IMR-90 (cell line): ENCODE data around the gene RARRES2. TPM values are rescaled to one million over a fixed set of nuclear protein-coding genes. Genes with fewer than 3 reads are reported as not detected.

Experiments
- ATAC-seq: fragments of 200-7000 bp; cut with Tn5 transposase; 2 replicates; pipeline ENCODE4 v1.9.1; 2020; ENCODE audit warnings: low read depth, mild to moderate bottlenecking, moderate library complexity
- BruUV-seq: library from RNA; stranded (reverse); fragments of 400-500 nt; replicated peaks from 2 replicates; lab custom pipeline; 2021; lab: Mats Ljungman, UMichigan
- CTCF ChIA-PET: fragments of 300-600 bp; formaldehyde crosslinking; extraction: SDS; loops from one replicate; lab custom pipeline; 2021; ENCODE audit warnings: antibody characterized with exemption; lab: Yijun Ruan, JAX
- POLR2A ChIA-PET: fragments of 300-600 bp; sonication (Branson Sonifier 250); formaldehyde crosslinking; loops from one replicate; lab custom pipeline; 2022; ENCODE audit warnings: antibody characterized with exemption; ENCODE audit not compliant: unreplicated experiment; lab: Charles Lee
- DNase-seq: peaks from one replicate; pipeline ENCODE4 v3.0.0; 2013
- H2AFZ ChIP-seq: replicated peaks from 2 replicates; pipeline ENCODE3; 2013; ENCODE audit warnings: low read length, mild to moderate bottlenecking; ENCODE audit not compliant: poor library complexity
- H2AK5ac ChIP-seq: 2 replicates; pipeline ENCODE4 v1.6.1; 2013; ENCODE audit warnings: low read depth, low read length, inconsistent platforms
- H2AK9ac ChIP-seq: replicated peaks from 2 replicates; pipeline ENCODE3; 2013; ENCODE audit warnings: mild to moderate bottlenecking, low read depth, low read length, moderate library complexity; ENCODE audit not compliant: poor library complexity
- H2BK120ac ChIP-seq: 2 replicates; pipeline ENCODE4 v1.6.1; 2013; ENCODE audit warnings: low read depth, low read length, inconsistent platforms
- H2BK15ac ChIP-seq: 3 replicates; pipeline ENCODE4 v1.6.1; 2013; ENCODE audit warnings: low read depth, low read length, inconsistent platforms
- H2BK20ac ChIP-seq: 2 replicates; pipeline ENCODE4 v1.6.1; 2013; ENCODE audit warnings: low read depth, mild to moderate bottlenecking, inconsistent platforms, low read length, moderate library complexity
- H2BK5ac ChIP-seq: 2 replicates; pipeline ENCODE4 v1.6.1; 2013; ENCODE audit warnings: mild to moderate bottlenecking, low read depth, low read length, inconsistent platforms; ENCODE audit not compliant: poor library complexity, severe bottlenecking
- H3K14ac ChIP-seq: replicated peaks from 2 replicates; pipeline ENCODE4 v1.6.1; 2013; ENCODE audit warnings: low read depth, low read length, inconsistent platforms
- H3K18ac ChIP-seq: 2 replicates; pipeline ENCODE4 v1.6.1; 2013; ENCODE audit warnings: low read depth, low read length, control low read depth
- H3K23ac ChIP-seq: 2 replicates; pipeline ENCODE4 v1.6.1; 2013; ENCODE audit warnings: low read depth, low read length, inconsistent platforms
- H3K27ac ChIP-seq: 2 replicates; pipeline ENCODE4 v1.5.1; 2013; ENCODE audit warnings: mild to moderate bottlenecking, control low read depth, low read length; ENCODE audit not compliant: insufficient read depth
- H3K27me3 ChIP-seq: 2 replicates; pipeline ENCODE4 v1.6.1; 2013; ENCODE audit warnings: low read length; ENCODE audit not compliant: control insufficient read depth, insufficient read depth
- H3K36me3 ChIP-seq: 2 replicates; pipeline ENCODE4 v1.6.1; 2013; ENCODE audit warnings: low read length, mixed read lengths; ENCODE audit not compliant: control insufficient read depth, insufficient read depth
- H3K4ac ChIP-seq: 2 replicates; pipeline ENCODE4 v1.6.1; 2013; ENCODE audit warnings: low read depth, low read length, inconsistent platforms
- H3K4me1 ChIP-seq: 2 replicates; pipeline ENCODE4 v1.6.1; 2013; ENCODE audit warnings: low read length, mixed read lengths; ENCODE audit not compliant: control insufficient read depth, insufficient read depth
- H3K4me2 ChIP-seq: 2 replicates; pipeline ENCODE4 v1.6.1; 2013; ENCODE audit warnings: low read depth, mild to moderate bottlenecking, control low read depth, low read length, moderate library complexity
- H3K4me3 ChIP-seq: 2 replicates; pipeline ENCODE4 v1.5.1; 2013; ENCODE audit warnings: low read depth, mild to moderate bottlenecking, control low read depth, low read length, moderate library complexity; ENCODE audit not compliant: insufficient read depth
- H3K56ac ChIP-seq: 2 replicates; pipeline ENCODE4 v1.6.1; 2013; ENCODE audit warnings: low read length, inconsistent platforms; ENCODE audit not compliant: insufficient read depth; ENCODE audit errors: extremely low read depth
- H3K79me1 ChIP-seq, 2 experiments: 2 replicates each; pipeline ENCODE4 v1.6.1; 2013; ENCODE audit warnings: low read length in 2 of 2, inconsistent platforms in 1 of 2, low read depth in 1 of 2
- H3K9ac ChIP-seq: 2 replicates; pipeline ENCODE4 v1.6.1; 2013; ENCODE audit warnings: low read depth, low read length, control low read depth
- H3K9me1 ChIP-seq: 2 replicates; pipeline ENCODE4 v1.6.1; 2013; ENCODE audit warnings: low read length, inconsistent platforms; ENCODE audit not compliant: insufficient read depth
- H3K9me3 ChIP-seq: 2 replicates; pipeline ENCODE4 v1.6.1; 2013; ENCODE audit warnings: low read length; ENCODE audit not compliant: control insufficient read depth, insufficient read depth
- H4K20me1 ChIP-seq: 2 replicates; pipeline ENCODE4 v1.6.1; 2013; ENCODE audit warnings: low read length, inconsistent platforms; ENCODE audit not compliant: insufficient read depth
- H4K5ac ChIP-seq: 2 replicates; pipeline ENCODE4 v1.6.1; 2013; ENCODE audit warnings: mild to moderate bottlenecking, low read depth, low read length, control low read depth
- H4K8ac ChIP-seq, 2 experiments: 2 replicates each; pipeline ENCODE4 v1.6.1; 2013; ENCODE audit warnings: low read depth in 2 of 2, low read length in 2 of 2, control low read depth in 1 of 2, inconsistent platforms in 1 of 2
- H4K91ac ChIP-seq: 2 replicates; pipeline ENCODE4 v1.6.1; 2013; ENCODE audit warnings: low read depth, low read length, inconsistent platforms; ENCODE audit not compliant: insufficient read depth
- BHLHE40 ChIP-seq: fragments of 150-350 bp; IDR thresholded peaks from 2 replicates; pipeline ENCODE4 v1.6.1; 2016; ENCODE audit warnings: mild to moderate bottlenecking, low read depth, low read length
- CEBPB ChIP-seq: IDR thresholded peaks from 2 replicates; pipeline ENCODE4 v1.6.1; 2012; ENCODE audit warnings: low read depth, low read length, improper control_type of control experiment
- CTCF ChIP-seq: conservative IDR thresholded peaks from 2 replicates; pipeline ENCODE4 v1.5.1; 2012; ENCODE audit warnings: mild to moderate bottlenecking, low read depth, low read length, improper control_type of control experiment
- ELK1 ChIP-seq: fragments of 150-350 bp; IDR thresholded peaks from 2 replicates; pipeline ENCODE4 v1.6.1; 2016; ENCODE audit warnings: low read depth, mild to moderate bottlenecking, low read length, moderate library complexity, borderline replicate concordance
- FOS ChIP-seq: fragments of 150-350 bp; IDR thresholded peaks from 2 replicates; pipeline ENCODE4 v1.6.1; 2016; ENCODE audit warnings: low read depth, low read length
- MAFK ChIP-seq: IDR thresholded peaks from 2 replicates; pipeline ENCODE4 v1.6.1; 2012; ENCODE audit warnings: low read depth, low read length, improper control_type of control experiment
- MAZ ChIP-seq: IDR thresholded peaks from 2 replicates; pipeline ENCODE4 v1.6.1; 2012; ENCODE audit warnings: low read depth, mild to moderate bottlenecking, low read length, improper control_type of control experiment, moderate library complexity, borderline replicate concordance
- MXI1 ChIP-seq: IDR thresholded peaks from 2 replicates; pipeline ENCODE4 v1.6.1; 2012; ENCODE audit warnings: low read depth, mild to moderate bottlenecking, low read length, moderate library complexity, borderline replicate concordance
- NFE2L2 ChIP-seq: fragments of 150-350 bp; IDR thresholded peaks from 2 replicates; pipeline ENCODE4 v1.6.1; 2016; ENCODE audit warnings: low read depth, mild to moderate bottlenecking, low read length
- POLR2A ChIP-seq: IDR thresholded peaks from 2 replicates; pipeline ENCODE4 v1.6.1; 2012; ENCODE audit warnings: mild to moderate bottlenecking, low read depth, low read length
- RAD21 ChIP-seq: IDR thresholded peaks from 2 replicates; pipeline ENCODE4 v1.6.1; 2012; ENCODE audit warnings: low read length, improper control_type of control experiment
- RCOR1 ChIP-seq: IDR thresholded peaks from 2 replicates; pipeline ENCODE4 v1.6.1; 2012; ENCODE audit warnings: mild to moderate bottlenecking, low read length, improper control_type of control experiment; ENCODE audit not compliant: insufficient replicate concordance
- RFX5 ChIP-seq: IDR thresholded peaks from 2 replicates; pipeline ENCODE4 v1.8.0; 2012; ENCODE audit warnings: low read depth, mild to moderate bottlenecking, low read length, moderate library complexity
- SMC3 ChIP-seq: fragments of 150-350 bp; IDR thresholded peaks from 2 replicates; pipeline ENCODE4 v1.6.1; 2016; ENCODE audit warnings: low read depth, mild to moderate bottlenecking, antibody characterized with exemption, low read length, moderate library complexity
- USF2 ChIP-seq: fragments of 150-350 bp; IDR thresholded peaks from 2 replicates; pipeline ENCODE4 v1.6.1; 2017; ENCODE audit warnings: mild to moderate bottlenecking, antibody characterized with exemption, low read length, low read depth
- WGBS, 2 experiments: methylation state at CpG; one replicate each; pipeline versions ENCODE4 v1.1.5 to v1.1.7; 2013; ENCODE audit warnings: missing lambda C conversion rate in 2 of 2; ENCODE audit not compliant: insufficient read length in 1 of 2; ENCODE audit errors: extremely low coverage in 2 of 2; 5-methylcytosine and 5-hydroxymethylcytosine counted together
- dilution Hi-C: fragments of 300-500 bp; cut with HindIII; formaldehyde crosslinking; loops from one replicate; pipeline ENCODE4 v1.14.3; 2018; ENCODE audit warnings: low sequenced_read_pairs; ENCODE audit not compliant: unreplicated experiment
- in situ Hi-C: fragments of 300-500 bp; cut with MboI; formaldehyde crosslinking; loops from 3 replicates; pipeline ENCODE4 v1.14.3; 2019; ENCODE audit warnings: low sequenced_read_pairs, inconsistent platforms, mixed read lengths
- intact Hi-C: fragments of 100-400 bp; cut with micrococcal nuclease; formaldehyde crosslinking; loops from 2 replicates; pipeline ENCODE4 v1.10.0; 2022
- polyA plus RNA-seq, 3 experiments: library from polyadenylated mRNA; depleted of rRNA; stranded (reverse); fragments of >200 nt; gene quantifications; 2 replicates each; pipeline ENCODE4 v1.2.3, GENCODE V29; 2012; ENCODE audit warnings: low replicate concordance in 1 of 3
- total RNA-seq: library from RNA; depleted of rRNA; stranded (reverse); fragments of >200 nt; gene quantifications from 2 replicates; pipeline ENCODE4 v1.2.3, GENCODE V29; 2012

The RARRES2 gene
- total and polyA plus RNA-seq, 2 of the 4 experiments (the other 2 are of a cell fraction), result 1.6 TPM; not detected in 1

GRCh38 chr7:150311711-150312110 is 29.7 kb downstream of the RARRES2 start:
- Histone ChIP-seq H2BK15ac (no peak overlapping the region), H3K4me2 (no peak overlapping the region), H3K56ac (no peak overlapping the region), H2BK5ac (no peak overlapping the region), H4K5ac (no peak overlapping the region), H3K79me1 (no peaks in the 10 kb centered on the region), H3K9me3 (0 out of 2 replicates have a peak, but pooled peaks cover 2% of the 10 kb centered on the region), H4K20me1 (no peaks in the 10 kb centered on the region), H3K23ac (0 out of 2 replicates have a peak overlapping the region, but pooled peaks have one; percentile 9), H4K8ac (no peak overlapping the region), H2AFZ (no peak overlapping the region), H2AK5ac (no peak overlapping the region; the same call in 1 of the 2 replicates), H2BK20ac (no peak overlapping the region), H3K27ac (no peak overlapping the region), H3K36me3 (no peaks in the 10 kb centered on the region), H3K14ac (no peak overlapping the region), H3K9me1 (0 out of 2 replicates have a peak, but pooled peaks cover 3% of the 10 kb centered on the region), H3K4me1 (peaks cover 5% of the 10 kb centered on the region; the same call in 1 of the 2 replicates), H3K4ac (peak overlapping the region; percentile 22; the same call in 1 of the 2 replicates), H2AK9ac (no peak overlapping the region), H3K4me3 (no peak overlapping the region), H2BK120ac (0 out of 2 replicates have a peak overlapping the region, but pooled peaks have one; percentile 8), H3K27me3 (no peaks in the 10 kb centered on the region), H3K9ac (no peak overlapping the region), H4K91ac (no peak overlapping the region; the same call in 1 of the 2 replicates), H3K18ac (no peak overlapping the region)
- intact Hi-C loops (no loop called here), in situ Hi-C loops (loop anchor here (25.0 kb wide), 1 partner anchor 426 kb away; the partner anchor contains the start of gene GIMAP5), dilution Hi-C loops (no loop called here)
- WGBS, 2 experiments, result 76% methylated on average over 3 of the region's 5 CpGs; no CpG with 5 or more reads in 1 of the 2 experiments
- POLR2A ChIA-PET, result no interaction called here
- no TSS peak for BruUV-seq
- CTCF ChIA-PET, result interaction anchor here (0.7 kb wide), 1 partner anchor 14 kb away, joined by 3 read pairs; no protein-coding TSS in a partner anchor
- DNase-seq, result no peak
- TF ChIP-seq SMC3, result no peak
- no peak for TF ChIP-seq FOS
- no peak for TF ChIP-seq MXI1
- no peak for TF ChIP-seq RFX5
- no peak for TF ChIP-seq BHLHE40
- TF ChIP-seq MAZ, result no peak
- no peak for TF ChIP-seq RCOR1
- no peak for TF ChIP-seq RAD21
- no peak for TF ChIP-seq USF2
- TF ChIP-seq NFE2L2, result no peak
- no peak for TF ChIP-seq ELK1
- no peak for TF ChIP-seq CEBPB
- no peak for TF ChIP-seq POLR2A
- no peak for TF ChIP-seq CTCF
- no peak for TF ChIP-seq MAFK
- peak; percentile 65 for ATAC-seq
